Left ventricle myocardium inferior (tissue), 1 donor: Measurements from ENCODE around the gene CENPB. TPM values are rescaled to one million over a fixed set of nuclear protein-coding genes. Genes with fewer than 3 reads are reported as not detected.

Experiments used
- DNase-seq: peaks from one replicate; pipeline ENCODE4 v3.0.0-alpha.2; 2020
- H3K27ac ChIP-seq: fragments of 200-600 bp; replicated peaks from 2 replicates; pipeline ENCODE4 v1.8.0; 2021
- H3K27me3 ChIP-seq: fragments of 200-600 bp; 2 replicates; pipeline ENCODE4 v1.8.0; 2021; ENCODE audit warnings: low read depth
- H3K36me3 ChIP-seq: fragments of 200-600 bp; 2 replicates; pipeline ENCODE4 v1.8.0; 2021
- H3K4me1 ChIP-seq: fragments of 200-600 bp; 2 replicates; pipeline ENCODE4 v1.8.0; 2021
- H3K4me3 ChIP-seq: fragments of 200-600 bp; 2 replicates; pipeline ENCODE4 v1.8.0; 2021; ENCODE audit warnings: mild to moderate bottlenecking, moderate library complexity
- H3K9me3 ChIP-seq: fragments of 200-600 bp; replicated peaks from 2 replicates; pipeline ENCODE4 v1.8.0; 2021
- intact Hi-C: fragments of 100-400 bp; cut with micrococcal nuclease; formaldehyde crosslinking; loops from one replicate; pipeline ENCODE4 v1.11.0; 2022
- total RNA-seq: library from RNA; stranded (reverse); fragmentation: NEBNext Ultra II Directional; extraction: Animal tissue kit (Norgen Biotek cat#: 25700); gene quantifications from one replicate; pipeline ENCODE4 v1.2.1, GENCODE V29; 2021
- TF ChIP-seq, protein P1 (sequence below): fragments of 200-600 bp; IDR thresholded peaks from 2 replicates; pipeline ENCODE4 v1.8.0; 2021; ENCODE audit warnings: antibody characterized with exemption, mild to moderate bottlenecking, borderline replicate concordance
- donor health status: DM: no; HTN: yes; CAD: no; lungs with severe emphysema.

The CENPB gene
- total RNA-seq, 1 donor from 2014 or later, result 70.7 TPM

DNA sequence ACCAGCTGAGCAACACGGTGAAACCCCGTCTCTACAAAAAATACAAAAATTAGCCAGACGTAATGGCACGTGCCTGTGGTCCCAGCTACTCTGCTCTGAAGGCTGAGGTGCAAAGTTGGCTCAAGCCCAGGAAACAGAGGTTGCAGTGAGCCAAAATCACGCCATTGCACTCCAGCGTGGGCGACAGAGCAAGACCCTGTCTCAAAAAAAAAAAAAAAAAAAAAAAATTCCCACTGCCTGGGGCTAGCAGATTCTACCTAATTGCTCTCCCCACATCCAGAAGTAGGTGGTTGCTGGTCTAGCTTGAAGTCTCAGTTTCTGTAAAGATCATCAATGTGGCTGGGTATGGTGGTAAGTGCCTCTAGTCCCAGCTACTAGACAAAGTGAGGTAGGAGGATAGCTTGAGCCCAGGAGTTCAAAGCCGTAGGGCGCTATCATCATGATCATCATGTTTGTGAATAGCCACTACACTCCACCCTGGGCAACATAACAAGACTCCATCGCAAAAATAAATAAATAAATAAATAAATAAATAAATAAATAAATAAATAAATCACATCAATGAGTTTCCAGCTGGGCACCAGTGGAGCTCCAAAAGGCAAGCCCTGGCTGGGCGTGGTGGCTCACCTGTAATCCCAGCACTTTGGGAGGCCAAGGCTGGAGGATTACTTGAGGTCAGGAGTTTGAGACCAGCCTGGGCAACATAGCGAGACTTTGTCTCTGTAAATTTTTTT is 27.5 kb upstream of the CENPB start:
- TF ChIP-seq, protein P1, sequence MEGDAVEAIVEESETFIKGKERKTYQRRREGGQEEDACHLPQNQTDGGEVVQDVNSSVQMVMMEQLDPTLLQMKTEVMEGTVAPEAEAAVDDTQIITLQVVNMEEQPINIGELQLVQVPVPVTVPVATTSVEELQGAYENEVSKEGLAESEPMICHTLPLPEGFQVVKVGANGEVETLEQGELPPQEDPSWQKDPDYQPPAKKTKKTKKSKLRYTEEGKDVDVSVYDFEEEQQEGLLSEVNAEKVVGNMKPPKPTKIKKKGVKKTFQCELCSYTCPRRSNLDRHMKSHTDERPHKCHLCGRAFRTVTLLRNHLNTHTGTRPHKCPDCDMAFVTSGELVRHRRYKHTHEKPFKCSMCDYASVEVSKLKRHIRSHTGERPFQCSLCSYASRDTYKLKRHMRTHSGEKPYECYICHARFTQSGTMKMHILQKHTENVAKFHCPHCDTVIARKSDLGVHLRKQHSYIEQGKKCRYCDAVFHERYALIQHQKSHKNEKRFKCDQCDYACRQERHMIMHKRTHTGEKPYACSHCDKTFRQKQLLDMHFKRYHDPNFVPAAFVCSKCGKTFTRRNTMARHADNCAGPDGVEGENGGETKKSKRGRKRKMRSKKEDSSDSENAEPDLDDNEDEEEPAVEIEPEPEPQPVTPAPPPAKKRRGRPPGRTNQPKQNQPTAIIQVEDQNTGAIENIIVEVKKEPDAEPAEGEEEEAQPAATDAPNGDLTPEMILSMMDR, result no peak
- no peak for DNase-seq
- no peaks in the 10 kb centered on the region for H3K36me3 ChIP-seq
- no peak overlapping the region for H3K4me3 ChIP-seq
- H3K9me3 ChIP-seq, result no peaks in the 10 kb centered on the region
- H3K4me1 ChIP-seq, result peaks cover 49% of the 10 kb centered on the region
- H3K27me3 ChIP-seq, result no peaks in the 10 kb centered on the region
- peak overlapping the region; percentile 97 for H3K27ac ChIP-seq
- intact Hi-C loops, result no loop called here

DNA sequence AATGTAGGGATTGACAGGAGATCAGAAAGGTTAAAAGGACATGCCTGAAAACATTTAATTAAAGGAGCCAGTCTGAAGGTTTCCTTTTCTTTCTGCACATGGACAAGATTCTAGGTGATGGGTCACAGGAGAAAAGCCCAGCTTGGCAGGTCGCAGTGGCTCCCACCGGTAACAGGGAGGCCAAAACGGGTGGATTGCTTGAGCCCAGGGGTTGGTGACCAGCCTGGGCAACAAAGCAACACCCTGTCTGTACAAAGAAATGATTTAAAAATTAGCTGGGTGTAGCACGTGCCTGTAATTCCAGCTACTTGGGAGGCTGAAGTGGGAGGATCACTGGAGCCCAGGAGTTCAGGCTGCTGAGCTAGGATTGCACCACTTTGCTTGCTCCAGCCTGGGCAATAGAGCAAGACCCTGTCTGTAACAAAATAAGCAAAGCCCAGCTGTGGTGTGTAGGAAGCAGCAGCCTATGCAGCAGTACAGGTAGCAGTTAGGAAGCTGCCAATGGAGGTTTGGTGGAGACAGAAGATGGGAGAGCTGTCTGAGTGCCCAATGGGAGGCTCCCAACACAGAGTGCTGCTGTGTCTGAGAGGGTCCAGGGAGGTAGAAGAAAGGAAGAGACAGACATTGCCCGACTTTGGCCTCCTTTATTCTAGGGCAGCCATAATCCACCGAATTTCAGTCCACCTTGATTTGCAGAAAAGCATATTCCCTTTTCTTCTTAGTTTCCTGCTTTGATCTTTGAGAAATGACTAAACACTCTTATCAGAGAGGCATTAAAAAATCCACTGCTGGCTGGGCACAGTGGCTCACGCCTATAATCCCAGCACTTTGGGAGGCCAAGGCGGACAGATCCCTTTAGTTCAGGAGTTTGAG is 26.7 kb upstream of the CENPB start:
- Histone ChIP-seq H3K9me3 (no peaks in the 10 kb centered on the region), H3K27ac (peak overlapping the region; percentile 97), H3K27me3 (no peaks in the 10 kb centered on the region), H3K4me1 (peaks cover 48% of the 10 kb centered on the region), H3K36me3 (no peaks in the 10 kb centered on the region), H3K4me3 (no peak overlapping the region)
- DNase-seq, result no peak
- TF ChIP-seq, protein P1, result no peak
- intact Hi-C loops, result no loop called here

DNA sequence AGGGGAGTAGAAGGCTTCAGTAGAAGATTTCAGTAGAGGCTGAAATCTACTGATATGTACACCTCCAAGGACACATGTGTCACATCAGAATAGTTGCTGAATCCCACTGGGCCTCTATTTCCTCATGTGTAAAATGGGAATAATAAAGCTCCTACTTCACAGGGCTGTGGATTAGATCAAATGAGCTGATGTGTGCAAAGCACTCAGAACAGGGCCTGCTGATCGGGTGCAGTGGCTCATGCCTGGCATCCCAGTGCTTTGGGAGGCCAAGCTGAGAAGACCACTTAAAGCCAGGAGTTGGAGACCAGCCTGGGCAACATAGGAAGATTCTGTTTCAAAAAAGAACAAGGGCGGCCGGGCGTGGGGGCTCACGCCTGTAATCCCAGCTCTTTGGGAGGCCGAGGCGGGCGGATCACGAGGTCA is 25.7 kb upstream of the CENPB start:
- TF ChIP-seq, protein P1, result no peak
- DNase-seq, result no peak
- intact Hi-C loops, result no loop called here
- Histone ChIP-seq H3K36me3 (no peaks in the 10 kb centered on the region), H3K4me1 (peaks cover 51% of the 10 kb centered on the region), H3K9me3 (no peaks in the 10 kb centered on the region), H3K27ac (peak overlapping the region; percentile 97), H3K4me3 (peak overlapping the region; percentile 63), H3K27me3 (no peaks in the 10 kb centered on the region)

DNA sequence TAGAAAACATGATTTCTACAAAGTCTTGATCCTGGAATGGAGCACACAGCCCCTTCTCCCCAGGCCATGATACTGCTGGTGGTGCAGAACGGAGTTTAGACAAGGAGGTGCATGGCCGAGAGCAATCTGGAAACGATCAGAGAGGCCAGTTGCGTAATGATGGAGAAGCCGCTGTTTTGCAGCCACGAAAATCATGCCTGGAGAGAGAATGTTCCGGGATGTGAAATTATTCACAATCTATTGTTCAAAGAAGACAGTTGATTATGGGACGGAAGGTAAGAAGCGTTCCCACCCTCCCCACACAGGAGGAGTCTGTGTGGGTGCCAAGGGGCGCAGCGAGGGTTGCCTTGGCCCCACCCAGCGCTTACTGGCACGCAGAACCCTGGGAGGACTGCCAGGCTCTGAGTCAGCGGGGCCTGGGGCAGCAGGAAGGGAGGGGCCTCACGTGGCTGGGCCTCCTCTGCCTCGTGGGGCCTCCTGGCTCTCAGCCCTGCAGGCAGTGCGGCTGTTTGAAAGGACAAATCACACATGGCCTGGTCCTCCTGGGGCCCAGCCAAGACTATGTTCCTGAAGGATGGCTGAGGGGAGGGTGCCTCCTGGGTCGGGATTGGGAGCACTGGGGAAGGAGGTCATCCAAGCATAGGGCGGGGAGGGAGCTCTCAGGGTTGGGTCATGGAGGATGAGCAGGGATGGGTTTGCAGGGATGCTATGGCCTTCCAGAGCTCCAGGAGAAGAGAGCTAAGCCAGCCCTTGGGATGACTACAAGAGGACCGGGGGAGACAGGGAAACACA is 25.1 kb upstream of the CENPB start:
- Histone ChIP-seq H3K27me3 (no peaks in the 10 kb centered on the region), H3K4me3 (peak overlapping the region; percentile 63), H3K4me1 (peaks cover 57% of the 10 kb centered on the region), H3K36me3 (no peaks in the 10 kb centered on the region), H3K27ac (peak overlapping the region; percentile 97), H3K9me3 (no peaks in the 10 kb centered on the region)
- peak; percentile 99 for DNase-seq
- intact Hi-C loops, result no loop called here
- TF ChIP-seq, protein P1, result no peak

DNA sequence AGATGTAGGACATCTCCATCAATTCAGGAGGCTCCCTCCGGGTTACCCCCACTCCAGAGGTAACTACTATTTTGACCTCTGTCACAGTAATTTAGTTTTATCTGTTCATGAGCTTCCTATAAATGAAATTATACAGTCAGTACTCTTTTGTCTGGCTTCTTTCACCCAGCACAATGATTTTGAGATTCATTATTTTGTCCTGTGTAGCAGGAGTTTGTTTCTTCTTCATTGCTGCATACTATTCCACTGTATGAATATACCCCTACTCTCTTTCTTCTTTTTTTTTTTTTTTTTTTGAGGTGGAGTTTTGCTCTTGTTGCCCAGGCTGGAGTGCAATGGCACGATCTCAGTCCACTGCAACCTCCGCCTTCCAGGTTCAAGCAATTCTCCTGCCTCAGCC is 22.0 kb upstream of the CENPB start:
- Histone ChIP-seq H3K36me3 (peaks cover 19% of the 10 kb centered on the region), H3K4me1 (peaks cover 67% of the 10 kb centered on the region), H3K27ac (peak overlapping the region; percentile 97), H3K27me3 (no peaks in the 10 kb centered on the region), H3K4me3 (peak overlapping the region; percentile 46), H3K9me3 (no peaks in the 10 kb centered on the region)
- TF ChIP-seq, protein P1, result no peak
- no peak for DNase-seq
- intact Hi-C loops, result no loop called here
